GM21786 (cell line): ENCODE results near the gene KDELR3.

Source experiments
- ATAC-seq: cut with Tn5 transposase; IDR thresholded peaks from one replicate; pipeline ENCODE4 v1.9.1; 2021; ENCODE audit not compliant: unreplicated experiment

KDELR3 gene

DNA sequence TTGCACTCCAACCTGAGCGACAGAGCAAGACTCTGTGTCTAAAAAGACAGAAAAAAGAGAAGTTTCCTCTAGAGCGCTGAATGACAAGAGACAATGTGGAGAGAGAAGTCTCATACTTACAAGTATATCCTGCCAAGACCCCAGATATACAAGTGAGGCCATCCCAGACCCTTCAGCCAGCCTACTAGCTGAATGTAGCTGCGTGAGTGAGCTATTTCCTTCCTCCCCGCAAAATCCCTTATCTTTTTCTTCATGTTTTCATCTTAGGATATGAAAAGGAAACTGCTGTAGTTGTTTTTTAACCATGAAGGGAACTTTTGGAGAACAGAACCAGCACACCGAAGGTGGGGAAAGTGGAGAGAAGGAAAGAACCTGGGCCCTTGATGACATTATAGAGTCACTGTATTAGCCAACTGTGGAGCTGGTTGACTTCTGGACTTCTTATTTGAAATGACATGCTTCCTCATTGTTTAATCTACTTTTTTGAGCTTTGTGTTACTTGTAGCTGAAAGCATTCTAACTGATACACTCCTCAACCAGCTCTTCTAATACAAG, 42.6 kb downstream of the KDELR3 start:
- ATAC-seq: no peak

DNA sequence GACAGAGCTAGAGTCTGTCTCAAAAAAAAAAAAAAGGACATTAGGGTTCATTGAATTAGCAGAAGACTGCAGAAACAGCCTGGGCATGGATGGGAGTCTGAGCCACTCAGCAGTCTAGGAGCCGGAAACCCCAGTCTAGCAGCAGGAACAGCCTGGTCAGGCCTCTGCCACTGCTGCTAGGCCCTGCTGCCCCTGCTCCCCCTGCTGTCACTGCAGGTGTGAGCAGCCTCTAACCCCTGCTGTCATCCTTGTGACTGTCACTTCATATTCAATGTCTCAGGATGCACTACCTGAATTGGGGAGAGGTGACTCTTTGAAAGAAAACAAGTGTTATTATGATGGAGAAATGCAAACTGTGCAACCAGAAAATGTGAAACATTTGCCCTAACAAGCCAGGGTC, 45.2 kb downstream of the KDELR3 start:
- ATAC-seq: no peak

DNA sequence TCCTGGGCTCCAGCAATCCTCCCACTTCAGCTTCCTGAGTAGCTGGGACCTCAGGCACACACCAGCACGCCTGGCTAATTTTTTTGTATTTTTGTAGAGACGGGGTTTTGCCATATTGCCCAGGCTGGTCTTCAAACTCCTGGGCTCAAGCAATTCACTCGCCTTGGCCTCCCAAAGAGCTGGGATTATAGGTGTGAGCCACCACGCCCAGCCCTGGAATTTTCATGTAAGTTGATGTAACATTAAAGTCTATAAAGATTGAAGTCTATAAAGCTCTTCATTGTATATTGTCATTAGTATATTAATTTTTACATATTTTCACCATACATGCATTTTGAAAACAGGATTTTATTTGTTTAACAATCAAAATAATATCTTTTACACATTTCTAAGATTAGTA, 50.7 kb downstream of the KDELR3 start:
- no peak for ATAC-seq

DNA sequence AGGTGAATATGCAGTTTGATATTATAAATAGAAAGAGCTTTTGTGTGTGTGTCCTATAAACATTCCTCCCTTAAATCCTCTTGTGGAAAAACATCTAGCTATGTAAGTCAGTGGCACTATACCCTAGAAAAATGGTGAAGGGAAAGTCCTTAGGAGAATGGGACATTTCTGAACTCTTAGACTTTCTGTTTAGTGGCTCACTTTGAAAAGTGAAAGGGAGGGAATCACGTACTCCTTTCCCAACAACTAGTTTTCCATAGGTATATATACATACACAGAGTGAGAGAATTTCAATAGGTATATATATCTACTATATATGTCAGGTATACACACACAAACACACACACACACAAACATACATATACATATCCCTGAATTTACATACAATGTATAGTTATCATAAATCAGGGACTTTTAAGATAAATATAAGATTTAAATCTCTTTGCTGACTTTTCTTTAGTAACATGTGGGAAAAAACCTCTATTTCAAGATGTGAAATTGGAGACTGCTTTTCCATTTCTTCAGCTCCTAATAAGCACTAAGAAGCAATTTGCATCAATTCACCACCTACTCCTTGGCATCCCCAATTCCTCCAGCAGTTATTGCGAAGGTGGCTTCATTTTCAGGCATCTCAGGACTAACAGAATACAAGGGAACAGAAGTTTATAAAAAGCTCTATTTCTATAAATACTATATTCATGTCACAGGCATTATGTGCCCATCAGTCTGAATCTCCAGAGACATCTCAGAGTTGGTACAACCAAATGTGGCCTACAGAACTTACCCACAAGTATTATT, 51.8 kb downstream of the KDELR3 start:
- no peak for ATAC-seq

DNA sequence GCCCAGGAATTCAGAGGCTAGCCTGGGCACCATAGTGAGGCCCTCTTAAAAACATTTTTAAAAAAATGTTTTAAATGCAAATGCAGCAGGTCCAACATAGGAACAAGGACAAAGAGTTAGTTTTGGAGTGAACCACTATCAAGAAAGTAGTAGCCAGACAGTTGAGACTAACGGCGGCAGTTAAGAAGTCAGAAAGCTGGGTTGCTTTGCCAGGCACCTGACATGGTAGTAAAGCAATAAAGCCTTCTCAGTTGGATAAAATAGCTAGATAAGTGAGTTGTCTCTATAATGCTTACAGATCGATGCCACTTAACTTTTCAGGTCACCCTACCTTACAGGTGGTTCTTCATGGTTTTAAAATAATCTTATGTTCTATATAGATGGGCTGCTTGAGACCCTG, 55.1 kb downstream of the KDELR3 start:
- ATAC-seq: no peak

DNA sequence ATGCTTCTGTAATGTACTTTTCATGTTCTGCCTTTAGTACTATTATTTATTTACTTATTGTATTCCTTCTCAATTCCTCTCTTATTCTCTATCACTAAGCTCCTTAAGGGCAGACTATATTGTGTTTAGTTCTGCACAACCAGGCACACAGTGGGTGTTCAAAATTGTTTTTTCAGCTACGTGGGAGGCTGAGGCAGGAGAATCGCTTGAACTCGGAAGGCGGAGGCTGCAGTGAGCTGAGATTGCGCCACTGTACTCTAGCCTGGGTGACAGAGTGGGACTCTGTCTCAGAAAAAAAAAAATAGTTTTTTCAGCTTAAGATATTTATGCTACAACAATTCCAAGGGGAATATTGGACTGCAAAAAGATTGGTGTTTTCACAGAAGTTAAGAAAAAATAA, 55.6 kb downstream of the KDELR3 start:
- ATAC-seq: no peak

DNA sequence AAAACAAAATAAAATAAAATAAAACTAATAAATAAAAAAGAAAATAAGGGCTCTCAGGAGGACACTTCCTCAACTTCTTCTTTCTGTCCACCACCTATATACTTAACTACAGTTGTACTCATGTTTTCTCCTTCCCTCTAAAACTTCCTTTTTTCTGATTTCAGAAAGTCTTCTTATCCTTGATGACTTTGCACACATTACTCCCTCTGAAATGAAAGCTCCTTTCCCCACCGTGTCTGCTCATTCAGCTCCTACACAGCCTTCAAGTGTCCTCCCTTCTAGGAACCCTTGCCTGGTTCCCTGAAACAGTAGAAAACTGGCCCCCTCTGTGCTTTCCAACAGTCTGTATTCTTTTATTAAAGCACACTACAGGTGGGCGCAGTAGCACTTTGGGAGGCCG, 56.5 kb downstream of the KDELR3 start:
- no peak for ATAC-seq

DNA sequence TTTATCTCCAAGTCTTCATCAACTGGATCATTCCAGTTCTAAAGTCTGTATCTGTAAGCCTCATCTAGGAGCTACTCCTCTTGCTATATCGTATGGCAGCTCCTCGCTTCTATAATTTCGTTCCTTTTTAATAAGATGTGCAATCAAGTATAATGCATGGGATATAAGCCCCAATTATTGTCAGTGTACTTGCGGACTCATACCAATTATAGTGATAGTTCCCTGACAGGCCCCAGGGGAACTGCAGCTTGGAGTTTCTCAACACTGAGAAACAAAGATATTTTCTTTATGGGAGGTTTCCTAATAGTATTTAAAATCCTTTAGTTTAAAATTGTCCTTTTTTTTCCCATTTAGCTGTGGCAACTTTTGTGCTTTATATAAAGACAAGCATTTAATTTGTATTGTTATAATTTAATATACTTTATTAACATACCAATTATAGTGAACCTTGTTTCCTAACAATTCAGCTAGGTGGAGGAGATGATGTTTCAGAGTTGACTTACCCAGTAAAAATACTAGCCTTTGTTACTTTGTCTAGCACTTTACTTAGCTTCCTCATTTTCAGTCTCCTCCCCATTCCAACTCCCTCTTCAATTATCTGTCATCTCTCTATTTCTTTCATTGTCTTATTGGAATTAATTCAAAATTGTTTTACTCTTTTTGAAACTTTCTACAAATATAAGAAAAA, 63.5 kb downstream of the KDELR3 start:
- no peak for ATAC-seq
